PFSK-1 (cell line): Measurements from ENCODE around the gene HP1BP3.

Source experiments
- FOXP2 ChIP-seq: optimal IDR thresholded peaks from 2 replicates; pipeline ENCODE3; 2011; ENCODE audit warnings: borderline replicate concordance, control low read depth, inconsistent platforms; ENCODE audit not compliant: insufficient read depth; ENCODE audit errors: extremely low read length, extremely low read depth
- POLR2AphosphoS5 ChIP-seq: IDR thresholded peaks from 2 replicates; pipeline ENCODE4 v1.6.1; 2012; ENCODE audit warnings: low read depth, mild to moderate bottlenecking, control low read depth, low read length, moderate library complexity
- REST ChIP-seq, 2 experiments: IDR thresholded peaks; 2 replicates each; pipeline versions ENCODE4 v1.6.1 to v1.8.0; 2011 to 2012; ENCODE audit warnings: low read depth in 2 of 2, low read length in 2 of 2, control low read depth in 1 of 2, inconsistent platforms in 1 of 2, mild to moderate bottlenecking in 1 of 2, moderate library complexity in 1 of 2; ENCODE audit not compliant: insufficient read depth in 1 of 2
- SIN3A ChIP-seq: IDR thresholded peaks from 2 replicates; pipeline ENCODE4 v1.6.1; 2012; ENCODE audit warnings: mild to moderate bottlenecking, low read length, moderate library complexity, borderline replicate concordance; ENCODE audit not compliant: insufficient read depth
- TAF1 ChIP-seq: IDR thresholded peaks from 2 replicates; pipeline ENCODE4 v1.6.1; 2012; ENCODE audit warnings: low read length, control low read depth, borderline replicate concordance; ENCODE audit not compliant: insufficient read depth

GRCh38 chr1:20705203-20705755 lies 81.8 kb downstream of the HP1BP3 start:
- no peak for TF ChIP-seq REST (IDR thresholded peaks at IDR 0.05; ENCODE audit: insufficient read depth in 1 of 2, low read depth in 2 of 2, low read length in 2 of 2)
- no peak for TF ChIP-seq POLR2AphosphoS5
- TF ChIP-seq TAF1 = no peak
- TF ChIP-seq SIN3A = no peak
- TF ChIP-seq FOXP2 = no peak
